T-cell (primary cell): ENCODE results near the gene GNAS-AS1. TPM values are rescaled to one million over a fixed set of nuclear protein-coding genes. Genes with fewer than 3 reads are reported as not detected.

Source experiments
- ATAC-seq, 4 experiments: fragments of 200-7000 bp in 3 of 4; fragments of 150-1000 bp in 1 of 4; cut with Tn5 transposase; replicated peaks in 1 of 4; 1 replicate in 3 of 4; 2 replicates in 1 of 4; pipeline ENCODE4 v1.10.0; 2021; ENCODE audit warnings: moderate library complexity in 3 of 4, mild to moderate bottlenecking in 2 of 4, moderate number of reproducible peaks in 1 of 4
- CTCF ChIA-PET, 2 donors: fragments of 300-600 bp; sonication (Branson Sonifier 250); formaldehyde crosslinking; loops; one replicate each; lab custom pipeline; 2022; ENCODE audit warnings: antibody characterized with exemption in 2 of 2; lab: Charles Lee
- POLR2A ChIA-PET, 2 donors: fragments of 300-600 bp; sonication (Branson Sonifier 250); formaldehyde crosslinking; loops; one replicate each; lab custom pipeline; 2022; ENCODE audit warnings: antibody characterized with exemption in 2 of 2; lab: Charles Lee
- DNase-seq, 35 experiments: peaks; one replicate each; pipeline versions ENCODE4 v3.0.0 to v3.0.0-alpha.2; 2013 to 2023
- H3K27ac ChIP-seq: one replicate; pipeline ENCODE4 v1.5.1; 2013; ENCODE audit warnings: low read length
- H3K27me3 ChIP-seq, 2 experiments: replicated peaks in 1 of 2; 1 replicate in 1 of 2; 2 replicates in 1 of 2; pipeline versions ENCODE4 v1.6.1 to v1.7.0; 2013; ENCODE audit warnings: low read length in 1 of 2, mixed read lengths in 1 of 2; ENCODE audit not compliant: control insufficient read depth in 2 of 2, insufficient read depth in 2 of 2; ENCODE audit errors: extremely low read depth in 1 of 2
- H3K36me3 ChIP-seq, 2 donors: 1 replicate in 1 of 2; 2 replicates in 1 of 2; pipeline versions ENCODE4 v1.6.1 to v1.7.0; 2013; ENCODE audit warnings: low read length in 1 of 2; ENCODE audit not compliant: control insufficient read depth in 2 of 2, insufficient read depth in 1 of 2; ENCODE audit errors: extremely low read depth in 1 of 2
- H3K4me1 ChIP-seq, 2 experiments: 1 replicate in 1 of 2; 2 replicates in 1 of 2; pipeline versions ENCODE4 v1.6.1 to v1.7.0; 2013; ENCODE audit warnings: low read length in 2 of 2, mixed read lengths in 1 of 2; ENCODE audit not compliant: insufficient read depth in 2 of 2, control insufficient read depth in 1 of 2; ENCODE audit errors: extremely low read depth in 1 of 2
- H3K4me3 ChIP-seq, 2 donors: 1 replicate in 1 of 2; 2 replicates in 1 of 2; pipeline versions ENCODE4 v1.5.1 to v1.7.0; 2013; ENCODE audit warnings: mild to moderate bottlenecking in 2 of 2, low read length in 1 of 2, moderate library complexity in 1 of 2; ENCODE audit not compliant: control insufficient read depth in 1 of 2; ENCODE audit errors: extremely low read depth in 1 of 2
- H3K9me3 ChIP-seq: 2 replicates; pipeline ENCODE4 v1.7.0; 2013
- H3K27ac Mint-ChIP-seq, 2 donors: one replicate each; pipeline ENCODE4 v1.8.0; 2020 to 2021; ENCODE audit warnings: mild to moderate bottlenecking in 2 of 2, mixed read lengths in 2 of 2
- H3K27me3 Mint-ChIP-seq, 2 donors: one replicate each; pipeline ENCODE4 v1.8.0; 2021 to 2022; ENCODE audit warnings: mixed read lengths in 2 of 2
- H3K36me3 Mint-ChIP-seq: one replicate; pipeline ENCODE4 v1.8.0; 2021; ENCODE audit warnings: mixed read lengths
- H3K4me1 Mint-ChIP-seq, 3 donors: one replicate each; pipeline ENCODE4 v1.8.0; 2020 to 2022; ENCODE audit warnings: mixed read lengths in 3 of 3, mild to moderate bottlenecking in 1 of 3
- H3K4me3 Mint-ChIP-seq, 3 donors: one replicate each; pipeline ENCODE4 v1.8.0; 2020 to 2022; ENCODE audit warnings: mild to moderate bottlenecking in 3 of 3, mixed read lengths in 3 of 3, moderate library complexity in 3 of 3
- H3K9me3 Mint-ChIP-seq, 3 donors: one replicate each; pipeline ENCODE4 v1.8.0; 2020 to 2022; ENCODE audit warnings: mixed read lengths in 3 of 3
- WGBS: methylation state at CpG from one replicate; pipeline ENCODE4 v1.1.5; 2013; ENCODE audit warnings: missing lambda C conversion rate; ENCODE audit not compliant: insufficient coverage; 5-methylcytosine and 5-hydroxymethylcytosine counted together
- total RNA-seq, 35 experiments: library from RNA in 6 of 35; stranded (reverse) in 6 of 35; fragments of 120-200 nt in 1 of 35; gene quantifications; one replicate each; pipeline versions ENCODE4 v1.2.1 to v1.2.4 and lab custom pipeline; 2013 to 2026

The GNAS-AS1 gene
- total RNA-seq, 5 donors from 2014 or later (not counting 1 experiment from before 2014, with no cell fraction given), result 1.1 to 1.7 (median 1.5) TPM

GRCh38 chr20:58851969-58852458, 1.3 kb upstream of the GNAS-AS1 start:
- Histone ChIP-seq H3K27me3 (peaks cover 0 to 65% of the 10 kb centered on the region in 2 experiments), H3K9me3 (no peaks in the 10 kb centered on the region), H3K27ac (no peak overlapping the region), H3K36me3 (no peaks in the 10 kb centered on the region), H3K4me3 (peak overlapping the region; percentile 51 to 62), H3K4me1 (peaks cover 0 to 55% of the 10 kb centered on the region in 2 experiments)
- WGBS, result 48% methylated on average over 10 of the region's 23 CpGs
- POLR2A ChIA-PET, result interaction anchor here in 1 of 2 donors (0.7 kb wide), 1 partner anchor 48 kb away, joined by 6 read pairs; no protein-coding TSS in a partner anchor
- no peak overlapping the region for H3K27ac Mint-ChIP-seq
- peaks cover 24 to 47% (median 33%) of the 10 kb centered on the region in 3 donors for H3K4me1 Mint-ChIP-seq
- peak overlapping the region; percentile 84 to 90 (median 85) for H3K4me3 Mint-ChIP-seq
- no peaks in the 10 kb centered on the region for H3K36me3 Mint-ChIP-seq
- CTCF ChIA-PET, result interaction anchor here in 1 of 2 donors (0.9 kb wide), 1 partner anchor 11 kb away, joined by 4 read pairs; no protein-coding TSS in a partner anchor
- H3K9me3 Mint-ChIP-seq, result no peaks in the 10 kb centered on the region
- ATAC-seq (no peak), DNase-seq (no peak)
- peaks cover 25 to 72% of the 10 kb centered on the region in 2 donors for H3K27me3 Mint-ChIP-seq

- Histone ChIP-seq H3K27me3 (peaks cover 0 to 64% of the 10 kb centered on the region in 2 experiments), H3K4me3 (peak overlapping the region; percentile 51 to 62), H3K36me3 (no peaks in the 10 kb centered on the region), H3K9me3 (no peaks in the 10 kb centered on the region), H3K4me1 (peaks cover 0 to 55% of the 10 kb centered on the region in 2 experiments), H3K27ac (no peak overlapping the region)
- H3K27ac Mint-ChIP-seq, result no peak overlapping the region
- peak in 2 of 4 experiments; percentile 9 to 22 for ATAC-seq
- peaks cover 19 to 68% of the 10 kb centered on the region in 2 donors for H3K27me3 Mint-ChIP-seq
- H3K4me3 Mint-ChIP-seq, result peak overlapping the region; percentile 84 to 90 (median 85)
- peak in 1 of 35 experiments; percentile 10 for DNase-seq
- ChIA-PET CTCF (interaction anchor here (0.6 to 0.9 kb wide), 2 partner anchors 12 to 13 kb away, joined by 3 to 4 read pairs; no protein-coding TSS in a partner anchor), POLR2A (no interaction called here)
- no peaks in the 10 kb centered on the region for H3K9me3 Mint-ChIP-seq
- 48% methylated on average over 33 of the region's 41 CpGs for WGBS
- no peaks in the 10 kb centered on the region for H3K36me3 Mint-ChIP-seq
- H3K4me1 Mint-ChIP-seq, result peaks cover 24 to 47% (median 33%) of the 10 kb centered on the region in 3 donors
Observed at GRCh38 chr20:58851221-58851968, 693 bp upstream of the GNAS-AS1 start.

GRCh38 chr20:58847463-58847862, 3.2 kb downstream of the GNAS-AS1 start:
- H3K4me1 Mint-ChIP-seq, result peaks cover 15 to 30% (median 17%) of the 10 kb centered on the region in 3 donors
- Histone ChIP-seq H3K36me3 (no peaks in the 10 kb centered on the region), H3K4me1 (peaks cover 0 to 24% of the 10 kb centered on the region in 2 experiments), H3K27ac (no peak overlapping the region), H3K9me3 (no peaks in the 10 kb centered on the region), H3K4me3 (no peak overlapping the region), H3K27me3 (peaks cover 8 to 42% of the 10 kb centered on the region in 2 experiments)
- H3K4me3 Mint-ChIP-seq, result no peak overlapping the region
- no peaks in the 10 kb centered on the region for H3K9me3 Mint-ChIP-seq
- H3K27ac Mint-ChIP-seq, result no peak overlapping the region
- ATAC-seq, result no peak
- H3K27me3 Mint-ChIP-seq, result peaks cover 12 to 74% of the 10 kb centered on the region in 2 donors
- POLR2A ChIA-PET, result no interaction called here
- no peaks in the 10 kb centered on the region for H3K36me3 Mint-ChIP-seq
- WGBS, result no CpG with 5 or more reads among the region's 2 CpGs
- CTCF ChIA-PET, result interaction anchor here (0.6 to 1.0 kb wide), 2 partner anchors 11 to 202 kb away, joined by 3 read pairs; no protein-coding TSS in a partner anchor
- DNase-seq, result no peak

- POLR2A ChIA-PET, result no interaction called here
- H3K4me1 Mint-ChIP-seq, result peaks cover 10 to 21% (median 10%) of the 10 kb centered on the region in 3 donors
Observed at GRCh38 chr20:58845706-58846105, 5.0 kb downstream of the GNAS-AS1 start.

GRCh38 chr20:58843128-58843556, 7.6 kb downstream of the GNAS-AS1 start:
- ChIA-PET CTCF (interaction anchor here in 1 of 2 donors (0.6 kb wide), 1 partner anchor 607 kb away, joined by 3 read pairs; no protein-coding TSS in a partner anchor), POLR2A (no interaction called here)
- Histone ChIP-seq H3K27ac (no peak overlapping the region), H3K36me3 (no peaks in the 10 kb centered on the region), H3K27me3 (peaks cover 8 to 55% of the 10 kb centered on the region in 2 experiments), H3K9me3 (no peaks in the 10 kb centered on the region), H3K4me3 (no peak overlapping the region), H3K4me1 (peaks cover 0 to 13% of the 10 kb centered on the region in 2 experiments)
- 47% methylated on average over 3 of the region's 6 CpGs for WGBS
- Mint-ChIP-seq H3K27me3 (peaks cover 6 to 68% of the 10 kb centered on the region in 2 donors), H3K4me1 (peaks cover 2 to 17% (median 15%) of the 10 kb centered on the region in 3 donors), H3K36me3 (no peaks in the 10 kb centered on the region), H3K4me3 (no peak overlapping the region), H3K27ac (no peak overlapping the region), H3K9me3 (no peaks in the 10 kb centered on the region)
- no peak for ATAC-seq
- no peak for DNase-seq

More at GRCh38 chr20:58845706-58846105, 5.0 kb downstream of the GNAS-AS1 start:
- no peaks in the 10 kb centered on the region for H3K36me3 ChIP-seq
- Mint-ChIP-seq H3K9me3 (no peaks in the 10 kb centered on the region), H3K4me3 (no peak overlapping the region), H3K36me3 (no peaks in the 10 kb centered on the region), H3K27me3 (peaks cover 12 to 70% of the 10 kb centered on the region in 2 donors), H3K27ac (no peak overlapping the region)
- whole genome bisulfite sequencing, result 89% methylated on average over 3 of the region's 3 CpGs
- H3K4me1 ChIP-seq, result peaks cover 0 to 7% of the 10 kb centered on the region in 2 experiments
- no peak overlapping the region for H3K27ac ChIP-seq
- CTCF ChIA-PET, result interaction anchor here in 1 of 2 donors (0.6 kb wide), 1 partner anchor 11 kb away, joined by 4 read pairs; no protein-coding TSS in a partner anchor
- ATAC-seq (no peak), DNase-seq (no peak)
- H3K27me3 ChIP-seq, result peaks cover 8 to 40% of the 10 kb centered on the region in 2 experiments
- no peak overlapping the region for H3K4me3 ChIP-seq
- no peaks in the 10 kb centered on the region for H3K9me3 ChIP-seq

- DNase-seq (no peak), ATAC-seq (no peak)
- WGBS, result 69% methylated on average over 13 of the region's 20 CpGs
- Histone ChIP-seq H3K36me3 (no peaks in the 10 kb centered on the region), H3K4me3 (no peak overlapping the region), H3K9me3 (no peaks in the 10 kb centered on the region), H3K27ac (no peak overlapping the region), H3K27me3 (peaks cover 8 to 55% of the 10 kb centered on the region in 2 experiments), H3K4me1 (peaks cover 0 to 17% of the 10 kb centered on the region in 2 experiments)
- no peaks in the 10 kb centered on the region for H3K36me3 Mint-ChIP-seq
- H3K9me3 Mint-ChIP-seq, result no peaks in the 10 kb centered on the region
- CTCF ChIA-PET, result no interaction called here
- H3K27me3 Mint-ChIP-seq, result peaks cover 4 to 64% of the 10 kb centered on the region in 2 donors
- peaks cover 0 to 19% (median 9%) of the 10 kb centered on the region in 3 donors for H3K4me1 Mint-ChIP-seq
- H3K27ac Mint-ChIP-seq, result no peak overlapping the region
- H3K4me3 Mint-ChIP-seq, result no peak overlapping the region
- POLR2A ChIA-PET, result no interaction called here
Observed at GRCh38 chr20:58842276-58842675, 8.4 kb downstream of the GNAS-AS1 start.
